Measurements from ENCODE around the gene CCDC102A.

DNA sequence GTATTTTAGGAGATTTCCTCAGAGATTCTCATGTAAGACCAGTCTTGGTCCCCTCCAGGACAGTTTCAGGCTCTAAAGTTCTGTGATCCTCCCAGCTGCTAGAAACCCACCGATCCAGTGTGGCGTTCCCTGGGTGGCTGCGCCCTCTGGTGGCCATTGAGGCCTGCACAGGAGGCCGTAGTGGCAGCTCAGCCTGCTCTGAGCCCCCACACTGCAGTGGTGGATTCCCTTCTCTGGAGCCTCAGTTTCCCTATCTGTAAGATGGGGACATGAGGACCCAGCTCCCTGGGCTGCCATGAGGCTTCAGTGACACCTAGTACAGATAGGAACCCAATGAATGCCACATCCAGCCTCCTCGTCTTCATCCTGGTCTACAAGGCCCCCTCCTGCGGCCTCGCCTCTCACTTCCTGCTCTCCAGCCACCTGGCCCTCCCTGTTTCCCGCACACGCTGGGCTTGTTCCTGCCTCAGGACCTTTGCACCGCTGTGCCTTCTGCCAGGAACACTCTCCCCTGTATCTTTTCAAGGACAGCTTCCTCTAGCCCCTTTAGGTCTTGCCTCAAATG, 16.5 kb downstream of the CCDC102A start:
- TF ChIP-seq EP300 (IDR thresholded peaks at IDR 0.05) (no peak), POLR2A (IDR thresholded peaks at IDR 0.05; ENCODE audit: low read depth) (no peak)
- TF ChIP-seq, protein P1, sequence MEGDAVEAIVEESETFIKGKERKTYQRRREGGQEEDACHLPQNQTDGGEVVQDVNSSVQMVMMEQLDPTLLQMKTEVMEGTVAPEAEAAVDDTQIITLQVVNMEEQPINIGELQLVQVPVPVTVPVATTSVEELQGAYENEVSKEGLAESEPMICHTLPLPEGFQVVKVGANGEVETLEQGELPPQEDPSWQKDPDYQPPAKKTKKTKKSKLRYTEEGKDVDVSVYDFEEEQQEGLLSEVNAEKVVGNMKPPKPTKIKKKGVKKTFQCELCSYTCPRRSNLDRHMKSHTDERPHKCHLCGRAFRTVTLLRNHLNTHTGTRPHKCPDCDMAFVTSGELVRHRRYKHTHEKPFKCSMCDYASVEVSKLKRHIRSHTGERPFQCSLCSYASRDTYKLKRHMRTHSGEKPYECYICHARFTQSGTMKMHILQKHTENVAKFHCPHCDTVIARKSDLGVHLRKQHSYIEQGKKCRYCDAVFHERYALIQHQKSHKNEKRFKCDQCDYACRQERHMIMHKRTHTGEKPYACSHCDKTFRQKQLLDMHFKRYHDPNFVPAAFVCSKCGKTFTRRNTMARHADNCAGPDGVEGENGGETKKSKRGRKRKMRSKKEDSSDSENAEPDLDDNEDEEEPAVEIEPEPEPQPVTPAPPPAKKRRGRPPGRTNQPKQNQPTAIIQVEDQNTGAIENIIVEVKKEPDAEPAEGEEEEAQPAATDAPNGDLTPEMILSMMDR (IDR thresholded peaks at IDR 0.05): peak; percentile 84 to 98 (median 87)
